ENCODE data around the gene VAPA.

DNA sequence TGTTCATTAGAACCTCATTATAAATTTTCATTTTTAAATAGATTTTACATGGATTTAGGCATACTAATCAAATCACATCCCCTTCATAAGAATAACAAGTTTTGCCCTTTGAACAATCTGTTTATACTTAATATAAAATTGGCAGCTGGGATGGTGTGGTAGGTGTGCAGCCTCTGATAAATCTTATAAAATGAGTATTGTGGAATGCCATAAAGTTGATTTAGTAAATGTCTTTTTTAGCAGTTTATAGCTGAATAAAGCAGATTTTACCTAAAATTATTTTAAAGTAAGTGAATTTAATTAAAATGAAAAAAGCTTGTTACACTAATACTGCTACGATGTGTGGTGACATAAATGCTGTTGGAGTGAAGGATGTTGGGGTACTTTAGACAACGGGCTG is 35.5 kb downstream of the VAPA start:
- TF ChIP-seq TCF12 (IDR thresholded peaks at IDR 0.05; ENCODE audit: low read depth, low read length) (no peak), POLR2A (IDR thresholded peaks at IDR 0.05; ENCODE audit: low read depth, low read length) (no peak), TCF3 (IDR thresholded peaks at IDR 0.05; ENCODE audit: borderline replicate concordance, insufficient read depth, low read depth, low read length) (no peak)
- TF ChIP-seq, protein P1, sequence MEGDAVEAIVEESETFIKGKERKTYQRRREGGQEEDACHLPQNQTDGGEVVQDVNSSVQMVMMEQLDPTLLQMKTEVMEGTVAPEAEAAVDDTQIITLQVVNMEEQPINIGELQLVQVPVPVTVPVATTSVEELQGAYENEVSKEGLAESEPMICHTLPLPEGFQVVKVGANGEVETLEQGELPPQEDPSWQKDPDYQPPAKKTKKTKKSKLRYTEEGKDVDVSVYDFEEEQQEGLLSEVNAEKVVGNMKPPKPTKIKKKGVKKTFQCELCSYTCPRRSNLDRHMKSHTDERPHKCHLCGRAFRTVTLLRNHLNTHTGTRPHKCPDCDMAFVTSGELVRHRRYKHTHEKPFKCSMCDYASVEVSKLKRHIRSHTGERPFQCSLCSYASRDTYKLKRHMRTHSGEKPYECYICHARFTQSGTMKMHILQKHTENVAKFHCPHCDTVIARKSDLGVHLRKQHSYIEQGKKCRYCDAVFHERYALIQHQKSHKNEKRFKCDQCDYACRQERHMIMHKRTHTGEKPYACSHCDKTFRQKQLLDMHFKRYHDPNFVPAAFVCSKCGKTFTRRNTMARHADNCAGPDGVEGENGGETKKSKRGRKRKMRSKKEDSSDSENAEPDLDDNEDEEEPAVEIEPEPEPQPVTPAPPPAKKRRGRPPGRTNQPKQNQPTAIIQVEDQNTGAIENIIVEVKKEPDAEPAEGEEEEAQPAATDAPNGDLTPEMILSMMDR (IDR thresholded peaks at IDR 0.05 in 2 of 3, conservative IDR thresholded peaks at IDR 0.05 in 1 of 3; ENCODE audit: control insufficient read depth in 2 of 3, extremely low read depth in 1 of 3, insufficient read depth in 1 of 3, low read depth in 3 of 3, low read length in 3 of 3) = no peak

Data from GM12878 (cell line).